ENCODE measurements around the gene NRAP. TPM values are rescaled to one million over a fixed set of nuclear protein-coding genes. Genes with fewer than 3 reads are reported as not detected.

Gene NRAP
- total RNA-seq, 4 donors from 2014 or later = 0.07 to 0.37 TPM; not detected in 2

- H3K9me3 ChIP-seq = no peaks in the 10 kb centered on the region
- intact Hi-C loops (cut with DNase I; ENCODE audit: low total_unique reads) = no loop called here
- no peaks in the 10 kb centered on the region for H3K27me3 ChIP-seq
- H3K27ac ChIP-seq = no peak overlapping the region
- no peak for TF ChIP-seq CTCF (IDR thresholded peaks at IDR 0.05)
- no peak for TF ChIP-seq POLR2A (IDR thresholded peaks at IDR 0.05)
- no peak for DNase-seq
- H3K4me1 ChIP-seq = no peaks in the 10 kb centered on the region
- H3K36me3 ChIP-seq = no peaks in the 10 kb centered on the region
- H3K4me3 ChIP-seq = no peak overlapping the region
Measured at GRCh38 chr10:113562069-113562468, 101.8 kb downstream of the NRAP start.

GRCh38 chr10:113561214-113561613 is 102.6 kb downstream of the NRAP start:
- no peaks in the 10 kb centered on the region for H3K4me1 ChIP-seq
- no peak overlapping the region for H3K27ac ChIP-seq
- H3K9me3 ChIP-seq = no peaks in the 10 kb centered on the region
- no peaks in the 10 kb centered on the region for H3K36me3 ChIP-seq
- no peak overlapping the region for H3K4me3 ChIP-seq
- intact Hi-C loops (cut with DNase I; ENCODE audit: low total_unique reads) = no loop called here
- TF ChIP-seq CTCF (IDR thresholded peaks at IDR 0.05) (no peak), POLR2A (IDR thresholded peaks at IDR 0.05) (no peak)
- no peaks in the 10 kb centered on the region for H3K27me3 ChIP-seq
- no peak for DNase-seq

DNA sequence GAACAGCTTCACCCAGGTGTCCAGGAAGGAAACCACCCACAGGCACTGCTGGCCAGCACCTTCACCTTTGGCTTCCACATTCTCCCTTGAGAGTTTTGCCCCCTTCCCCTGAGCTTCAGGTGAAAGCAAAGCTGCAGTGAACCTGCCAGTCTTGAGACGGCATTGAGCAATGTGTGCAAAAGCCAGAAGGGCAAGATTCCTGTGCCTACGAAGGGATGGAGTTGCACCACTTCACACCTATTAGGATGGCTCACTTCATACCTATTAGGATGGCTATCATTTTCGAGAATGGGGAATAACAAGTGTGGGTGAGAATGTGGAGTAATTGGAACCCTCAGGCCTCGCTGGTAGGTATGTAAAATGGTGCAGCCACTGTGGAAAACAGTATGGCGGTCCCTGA is 103.8 kb downstream of the NRAP start:
- H3K36me3 ChIP-seq = no peaks in the 10 kb centered on the region
- H3K4me1 ChIP-seq = no peaks in the 10 kb centered on the region
- no peaks in the 10 kb centered on the region for H3K27me3 ChIP-seq
- H3K9me3 ChIP-seq = no peaks in the 10 kb centered on the region
- TF ChIP-seq POLR2A (IDR thresholded peaks at IDR 0.05) (no peak), CTCF (IDR thresholded peaks at IDR 0.05) (no peak)
- no peak overlapping the region for H3K27ac ChIP-seq
- H3K4me3 ChIP-seq = no peak overlapping the region
- intact Hi-C loops (cut with DNase I; ENCODE audit: low total_unique reads) = no loop called here
- DNase-seq = no peak

DNA sequence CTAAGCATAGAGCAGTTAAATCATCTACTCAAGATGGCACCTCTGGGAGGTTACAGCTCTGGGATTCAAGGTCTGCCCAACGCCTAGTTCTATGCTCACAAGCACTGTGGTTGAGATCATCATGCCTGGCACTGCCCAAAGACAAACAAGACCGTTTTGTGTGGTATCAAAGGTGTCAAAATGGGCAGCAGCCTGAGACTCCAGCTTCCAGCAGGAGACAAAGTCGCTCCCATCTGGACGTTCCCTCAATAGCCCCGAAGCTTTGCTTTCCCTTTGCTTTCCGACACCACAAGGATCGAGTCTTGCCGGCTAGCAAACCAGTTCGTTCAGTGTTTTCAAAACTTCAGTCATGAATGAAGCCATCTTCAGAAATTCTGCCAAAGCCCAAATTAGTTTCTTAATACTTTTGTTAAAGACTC is 105.9 kb downstream of the NRAP start:
- H3K4me3 ChIP-seq = no peak overlapping the region
- no peaks in the 10 kb centered on the region for H3K36me3 ChIP-seq
- no peaks in the 10 kb centered on the region for H3K9me3 ChIP-seq
- intact Hi-C loops (cut with DNase I; ENCODE audit: low total_unique reads) = no loop called here
- TF ChIP-seq POLR2A (IDR thresholded peaks at IDR 0.05) (no peak), CTCF (IDR thresholded peaks at IDR 0.05) (no peak)
- H3K27ac ChIP-seq = no peak overlapping the region
- no peaks in the 10 kb centered on the region for H3K4me1 ChIP-seq
- no peaks in the 10 kb centered on the region for H3K27me3 ChIP-seq
- DNase-seq = no peak

- DNase-seq = no peak
- Histone ChIP-seq H3K27ac (no peak overlapping the region), H3K36me3 (no peaks in the 10 kb centered on the region), H3K9me3 (no peaks in the 10 kb centered on the region), H3K27me3 (no peaks in the 10 kb centered on the region), H3K4me1 (no peaks in the 10 kb centered on the region), H3K4me3 (no peak overlapping the region)
- TF ChIP-seq CTCF (IDR thresholded peaks at IDR 0.05) = no peak
- no peak for TF ChIP-seq POLR2A (IDR thresholded peaks at IDR 0.05)
- intact Hi-C loops (cut with DNase I; ENCODE audit: low total_unique reads) = no loop called here
Measured at GRCh38 chr10:113557424-113557862, 106.4 kb downstream of the NRAP start.
